ENCODE data around the gene SYTL2.

- no peak for TF ChIP-seq CTCF (conservative IDR thresholded peaks at IDR 0.05 in 1 of 2, IDR thresholded peaks at IDR 0.05 in 1 of 2; ENCODE audit: low read depth in 1 of 2, low read length in 2 of 2)
- TF ChIP-seq EZH2 (IDR thresholded peaks at IDR 0.05; ENCODE audit: low read length, missing control alignments): no peak
Observed at GRCh38 chr11:85724748-85725465, 86.0 kb downstream of the SYTL2 start.
